ENCODE measurements around the gene KNDC1. TPM values are rescaled to one million over a fixed set of nuclear protein-coding genes. Genes with fewer than 3 reads are reported as not detected.
"Not testable (repeated sequence)": the region's sequence is repeated elsewhere in the genome, so short reads cannot be mapped to it uniquely, and the experiment has no call there.

KNDC1 gene, protein sequence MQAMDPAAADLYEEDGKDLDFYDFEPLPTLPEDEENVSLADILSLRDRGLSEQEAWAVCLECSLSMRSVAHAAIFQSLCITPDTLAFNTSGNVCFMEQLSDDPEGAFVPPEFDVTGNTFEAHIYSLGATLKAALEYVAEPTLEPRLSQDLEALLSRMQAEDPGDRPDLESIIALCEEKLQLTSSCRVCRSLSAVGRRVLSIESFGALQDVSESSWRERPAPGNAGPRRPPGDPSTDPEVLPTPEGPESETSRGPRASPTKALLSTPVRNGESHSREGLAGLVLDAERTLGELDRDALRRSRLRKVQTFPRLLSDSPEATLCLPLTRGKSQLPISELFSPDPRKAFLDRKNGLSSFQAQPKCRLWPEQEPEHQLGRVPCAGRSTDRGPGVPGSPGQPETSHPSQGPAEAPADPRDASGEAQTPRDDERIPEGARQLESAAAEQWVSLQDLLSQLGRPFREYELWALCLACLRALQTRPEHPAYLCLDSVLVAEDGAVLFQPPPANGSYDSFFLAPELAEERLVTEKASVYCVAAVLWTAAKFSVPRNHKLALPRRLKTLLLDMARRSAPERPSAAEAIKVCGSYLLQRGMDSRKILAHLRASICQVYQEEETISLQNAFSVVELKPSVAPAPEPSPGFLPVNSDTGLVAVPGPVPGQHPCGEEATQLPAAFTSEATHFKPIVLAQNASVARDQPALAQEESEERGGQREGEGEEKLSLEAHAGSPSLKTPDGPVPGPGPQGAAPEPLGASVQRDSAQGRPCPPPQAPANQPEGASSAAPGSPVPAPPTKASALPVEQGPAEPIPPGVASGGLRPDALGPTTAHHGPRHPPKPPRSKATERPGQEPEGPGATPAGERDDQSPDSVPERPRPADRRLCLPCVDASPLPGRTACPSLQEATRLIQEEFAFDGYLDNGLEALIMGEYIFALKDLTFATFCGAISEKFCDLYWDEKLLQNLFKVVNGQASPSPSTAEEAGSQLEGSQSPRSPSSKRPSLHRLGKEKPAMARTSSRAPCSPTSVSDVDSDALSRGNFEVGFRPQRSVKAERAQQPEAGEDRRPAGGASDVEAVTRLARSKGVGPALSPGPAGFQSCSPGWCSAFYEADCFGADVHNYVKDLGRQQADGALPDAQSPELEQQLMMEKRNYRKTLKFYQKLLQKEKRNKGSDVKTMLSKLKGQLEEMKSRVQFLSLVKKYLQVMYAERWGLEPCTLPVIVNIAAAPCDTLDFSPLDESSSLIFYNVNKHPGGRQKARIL (N-terminal part only)
- 10.3 TPM for total RNA-seq
- long read RNA-seq, full-length matches to known transcripts, result 1 of 25 reads
- long read RNA-seq, partial matches to known transcripts, result 11 of 25 reads
- long read RNA-seq, other reads (novel, unspliced or antisense), result 13 of 25 reads

DNA sequence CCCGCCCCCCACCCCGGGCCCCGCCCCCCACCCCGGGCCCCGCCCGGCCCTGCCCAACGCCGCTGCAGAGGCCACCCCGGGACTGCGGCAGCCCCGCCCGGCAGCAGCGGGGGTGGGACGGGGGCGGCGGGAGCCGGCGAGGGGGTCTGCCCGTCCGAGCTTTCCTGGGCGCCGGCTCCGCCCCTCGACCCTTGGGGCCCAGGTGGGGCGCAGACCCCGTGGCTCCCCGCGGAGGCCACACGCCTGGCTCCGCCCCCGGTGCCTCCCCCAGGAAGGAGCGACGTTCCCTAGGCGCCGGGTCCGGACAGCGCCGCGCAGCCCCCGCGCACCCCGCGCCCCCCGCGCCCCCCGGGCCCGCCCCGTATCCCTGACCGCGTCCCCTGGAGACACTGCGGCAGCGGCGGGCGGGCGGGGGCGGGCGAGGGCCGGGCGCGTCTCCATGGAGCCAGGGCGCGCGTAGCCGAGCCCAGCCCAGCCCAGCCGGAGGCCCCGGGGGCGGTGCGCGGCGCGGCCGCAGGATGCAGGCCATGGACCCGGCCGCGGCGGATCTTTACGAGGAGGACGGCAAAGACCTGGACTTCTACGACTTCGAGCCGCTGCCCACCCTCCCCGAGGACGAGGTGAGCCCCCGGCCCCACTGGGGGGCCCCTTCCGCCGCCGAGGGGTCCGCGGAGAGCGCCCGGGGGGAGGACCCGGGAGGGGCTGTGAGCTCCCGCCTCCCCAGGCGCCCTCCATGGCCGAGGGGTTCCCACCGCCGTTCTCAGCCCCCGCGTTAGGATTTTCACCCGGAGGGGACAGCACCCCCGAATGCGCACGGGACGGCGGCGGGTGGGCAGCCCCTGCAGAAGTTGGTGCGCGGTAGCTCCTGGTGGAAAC, at the start of gene KNDC1:
Gene KNDC1, plus strand, starts transcription at position 270 of the 876 bp plus-strand sequence. Its CDS starts 249 bp downstream, at position 519.
- Histone ChIP-seq H3K27me3 (ENCODE audit: low read depth) (peaks cover 56% of the 10 kb centered on the region), H3K27ac (peak within 1 kb of the TSS; percentile 36), H3K4me3 (peak within 1 kb of the TSS; percentile 51), H3K36me3 (no peaks in the 10 kb centered on the region), H3K9me3 (no peaks in the 10 kb centered on the region), H3K4me1 (peaks cover 11% of the 10 kb centered on the region)
- DNase-seq (peak; percentile 49), ATAC-seq (peak; percentile 39 to 56)
- intact Hi-C loops (cut with DNase I), result no loop called here
- TF ChIP-seq, protein P1, sequence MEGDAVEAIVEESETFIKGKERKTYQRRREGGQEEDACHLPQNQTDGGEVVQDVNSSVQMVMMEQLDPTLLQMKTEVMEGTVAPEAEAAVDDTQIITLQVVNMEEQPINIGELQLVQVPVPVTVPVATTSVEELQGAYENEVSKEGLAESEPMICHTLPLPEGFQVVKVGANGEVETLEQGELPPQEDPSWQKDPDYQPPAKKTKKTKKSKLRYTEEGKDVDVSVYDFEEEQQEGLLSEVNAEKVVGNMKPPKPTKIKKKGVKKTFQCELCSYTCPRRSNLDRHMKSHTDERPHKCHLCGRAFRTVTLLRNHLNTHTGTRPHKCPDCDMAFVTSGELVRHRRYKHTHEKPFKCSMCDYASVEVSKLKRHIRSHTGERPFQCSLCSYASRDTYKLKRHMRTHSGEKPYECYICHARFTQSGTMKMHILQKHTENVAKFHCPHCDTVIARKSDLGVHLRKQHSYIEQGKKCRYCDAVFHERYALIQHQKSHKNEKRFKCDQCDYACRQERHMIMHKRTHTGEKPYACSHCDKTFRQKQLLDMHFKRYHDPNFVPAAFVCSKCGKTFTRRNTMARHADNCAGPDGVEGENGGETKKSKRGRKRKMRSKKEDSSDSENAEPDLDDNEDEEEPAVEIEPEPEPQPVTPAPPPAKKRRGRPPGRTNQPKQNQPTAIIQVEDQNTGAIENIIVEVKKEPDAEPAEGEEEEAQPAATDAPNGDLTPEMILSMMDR (IDR thresholded peaks at IDR 0.05), result no peak

DNA sequence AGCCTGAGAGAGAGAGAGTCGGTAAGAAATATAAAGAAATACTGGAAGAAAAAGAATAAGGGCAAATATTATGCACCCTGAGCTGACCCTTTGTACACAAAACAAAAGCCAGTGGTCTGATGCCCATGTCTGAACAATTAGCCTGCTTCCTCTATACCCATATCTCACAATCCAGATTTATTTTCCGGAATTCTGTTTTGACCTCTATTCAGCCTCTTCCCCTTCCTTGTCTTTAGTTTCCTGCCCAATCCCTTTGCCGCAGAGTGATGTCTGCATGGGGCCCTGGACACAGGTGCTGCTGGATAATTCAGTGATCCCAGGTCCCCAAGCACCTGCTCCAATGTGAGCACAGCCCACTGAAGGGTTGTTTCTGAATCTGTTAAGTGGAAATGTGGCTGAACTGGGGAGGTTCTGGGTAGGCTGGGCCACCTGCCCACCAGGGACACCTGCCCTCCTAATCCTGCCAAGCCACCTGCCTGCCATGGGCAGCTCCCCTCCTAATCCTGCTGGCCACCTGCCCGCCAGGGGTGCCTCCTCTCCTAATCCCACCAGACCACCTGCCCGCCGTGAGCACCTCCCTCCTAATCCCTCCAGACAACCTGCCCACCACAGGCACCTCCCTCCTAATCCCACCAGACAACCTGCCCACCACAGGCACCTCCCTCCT, 49.3 kb upstream of the KNDC1 start:
- no peaks in the 10 kb centered on the region for H3K4me1 ChIP-seq
- DNase-seq (no peak), ATAC-seq (no peak)
- TF ChIP-seq, protein P1 (IDR thresholded peaks at IDR 0.05), result no peak
- peaks cover 20% of the 10 kb centered on the region for H3K9me3 ChIP-seq
- peaks cover 6% of the 10 kb centered on the region for H3K27me3 ChIP-seq (ENCODE audit: low read depth)
- no peak overlapping the region for H3K4me3 ChIP-seq
- intact Hi-C loops (cut with DNase I), result no loop called here
- peak overlapping the region; percentile 60 for H3K27ac ChIP-seq
- no peaks in the 10 kb centered on the region for H3K36me3 ChIP-seq

DNA sequence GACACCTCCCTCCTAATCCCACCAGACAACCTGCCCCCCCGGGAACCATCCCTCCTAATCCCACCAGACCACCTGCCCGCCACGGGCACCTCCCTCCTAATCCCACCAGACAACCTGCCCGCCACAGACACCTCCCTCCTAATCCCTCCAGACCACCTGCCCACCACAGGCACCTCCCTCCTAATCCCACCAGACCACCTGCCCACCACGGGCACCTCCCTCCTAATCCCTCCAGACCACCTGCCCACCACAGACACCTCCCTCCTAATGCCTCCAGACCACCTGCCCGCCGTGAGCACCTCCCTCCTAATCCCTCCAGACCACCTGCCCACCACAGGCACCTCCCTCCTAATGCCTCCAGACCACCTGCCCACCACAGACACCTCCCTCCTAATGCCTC, 48.4 kb upstream of the KNDC1 start:
- H3K27me3 ChIP-seq (ENCODE audit: low read depth); H3K4me1 ChIP-seq; ATAC-seq; H3K27ac ChIP-seq; intact Hi-C loops (cut with DNase I); H3K4me3 ChIP-seq; H3K36me3 ChIP-seq: not testable (repeated sequence)
- DNase-seq, result peak; percentile 73
- peaks cover 19% of the 10 kb centered on the region for H3K9me3 ChIP-seq

DNA sequence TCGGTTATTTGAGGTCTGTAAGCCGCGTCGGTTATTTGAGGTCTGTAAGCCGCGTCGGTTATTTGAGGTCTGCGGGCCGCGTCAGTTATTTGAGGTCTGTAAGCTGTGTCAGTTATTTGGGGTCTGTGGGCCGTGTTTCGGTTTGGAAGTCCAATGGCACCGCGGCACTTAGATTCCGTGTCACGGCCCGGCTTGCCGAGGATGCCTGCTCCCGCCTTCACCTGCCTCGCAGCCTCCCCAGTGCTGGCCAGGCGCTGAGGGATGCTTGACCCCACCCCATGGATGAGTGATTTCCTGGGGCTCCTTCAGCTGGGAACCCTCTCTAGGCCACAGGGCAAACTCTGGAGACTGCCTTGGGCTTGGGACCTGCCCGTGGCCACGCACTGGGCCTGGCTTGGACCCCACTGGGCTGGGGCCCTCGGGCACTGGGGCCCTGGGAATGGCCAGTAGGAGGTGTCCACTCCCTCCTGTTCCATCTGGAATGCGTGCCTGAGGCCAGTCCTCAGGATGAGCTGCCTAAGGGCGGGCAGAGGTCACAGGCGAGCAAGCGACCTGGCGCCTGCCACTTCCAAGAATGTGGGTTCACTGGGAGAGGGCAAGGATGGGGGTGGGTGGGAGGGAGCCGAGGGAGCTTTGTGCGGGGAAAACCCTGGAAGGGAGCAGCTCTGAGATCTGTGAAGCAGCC, 46.7 kb upstream of the KNDC1 start:
- ATAC-seq, result no peak
- Histone ChIP-seq H3K9me3 (peaks cover 2% of the 10 kb centered on the region), H3K4me1 (no peaks in the 10 kb centered on the region), H3K27ac (no peak overlapping the region), H3K4me3 (no peak overlapping the region), H3K36me3 (no peaks in the 10 kb centered on the region), H3K27me3 (ENCODE audit: low read depth) (peaks cover 4% of the 10 kb centered on the region)
- intact Hi-C loops (cut with DNase I), result no loop called here
- TF ChIP-seq, protein P1 (IDR thresholded peaks at IDR 0.05), result no peak
- no peak for DNase-seq

Data from lower lobe of right lung (tissue), 2 donors.